RPMI7951 (cell line): Measurements from ENCODE around the gene ZNF581. TPM values are rescaled to one million over a fixed set of nuclear protein-coding genes. Genes with fewer than 3 reads are reported as not detected.

Experiments
- DNase-seq: peaks from one replicate; pipeline ENCODE4 v3.0.0-alpha.2; 2012; ENCODE audit warnings: low read depth
- total RNA-seq: library from RNA; depleted of rRNA; stranded (reverse); fragments of >200 nt; shearing (Covaris generic); gene quantifications from 2 replicates; pipeline ENCODE4 v1.2.3, GENCODE V29; 2014; rRNA removed

The ZNF581 gene, protein sequence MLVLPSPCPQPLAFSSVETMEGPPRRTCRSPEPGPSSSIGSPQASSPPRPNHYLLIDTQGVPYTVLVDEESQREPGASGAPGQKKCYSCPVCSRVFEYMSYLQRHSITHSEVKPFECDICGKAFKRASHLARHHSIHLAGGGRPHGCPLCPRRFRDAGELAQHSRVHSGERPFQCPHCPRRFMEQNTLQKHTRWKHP
- total RNA-seq: 13.5 and 13.7 TPM in 2 replicates

DNA sequence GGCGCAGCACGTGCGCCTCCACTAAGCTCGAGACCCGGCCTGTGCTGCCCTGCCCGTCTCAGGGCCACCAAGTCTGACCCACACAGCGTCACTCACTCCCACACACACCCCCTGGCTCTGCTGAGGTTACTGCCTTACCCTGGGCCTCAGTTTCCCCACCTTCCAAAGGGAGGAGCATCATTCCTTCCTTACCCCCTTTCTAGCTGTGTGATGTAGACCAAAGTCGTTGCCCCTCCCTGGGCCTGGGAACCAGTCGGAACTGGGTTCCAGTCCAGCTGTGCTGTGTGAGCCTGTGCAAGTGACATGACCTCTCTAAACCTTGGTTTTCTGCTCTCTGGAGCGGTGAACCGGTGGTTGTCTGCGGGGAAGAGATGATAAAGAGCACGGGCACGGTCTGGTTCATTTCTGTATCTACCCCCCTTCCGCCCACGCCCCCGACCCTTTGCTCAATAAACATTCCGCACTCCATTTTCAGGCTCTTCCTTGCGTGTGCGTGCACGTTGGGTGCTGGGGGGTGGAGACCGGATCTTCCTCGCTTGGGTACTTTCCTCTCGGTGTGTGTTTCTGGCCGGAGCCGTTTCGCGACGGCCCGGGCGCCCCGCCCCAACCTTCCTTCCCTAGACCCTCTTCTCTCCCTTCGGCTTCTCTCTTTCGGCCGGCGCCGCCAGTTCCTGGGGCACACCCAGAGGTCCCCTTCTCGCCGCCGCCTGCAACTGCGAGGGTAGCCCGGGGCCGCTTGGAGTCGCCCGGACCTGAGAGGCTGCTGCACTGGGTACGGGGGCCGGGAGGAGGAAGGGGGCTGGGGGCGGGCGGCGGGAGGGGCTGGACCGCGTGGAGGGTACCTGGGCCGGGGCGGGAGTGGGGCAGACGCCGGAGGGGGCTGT, at the start of gene ZNF581:
TSS of gene ZNF581 (plus strand) at position 647 of the 884 bp plus-strand sequence. CDS start 923 bp downstream, outside the sequence.
- DNase-seq: peak; percentile 78

GRCh38 chr19:55594996-55595545, 48.4 kb upstream of the ZNF581 start:
- no peak for DNase-seq

GRCh38 chr19:55596304-55596703, 47.1 kb upstream of the ZNF581 start:
- no peak for DNase-seq

DNA sequence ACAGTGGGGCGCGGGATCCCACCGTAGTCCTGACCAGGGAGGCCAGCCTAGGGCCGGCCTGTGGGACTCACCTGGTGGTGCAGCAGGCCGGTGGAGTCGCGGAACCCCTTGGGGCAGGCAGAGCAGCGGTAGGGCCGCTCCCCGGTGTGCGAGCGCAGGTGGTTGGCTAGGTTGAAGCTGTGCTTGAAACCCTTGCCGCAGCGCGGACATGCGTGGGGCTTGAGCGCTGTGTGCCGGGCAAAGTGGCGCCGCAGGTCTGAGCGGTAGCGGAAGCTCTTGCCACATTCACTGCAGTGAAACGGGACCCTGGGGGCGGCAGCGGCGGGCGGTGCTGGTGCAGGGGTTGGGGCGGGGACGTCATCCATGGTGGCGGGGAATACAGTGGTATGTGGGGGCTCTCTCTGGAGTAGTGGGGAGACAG, 45.9 kb upstream of the ZNF581 start:
- no peak for DNase-seq

DNA sequence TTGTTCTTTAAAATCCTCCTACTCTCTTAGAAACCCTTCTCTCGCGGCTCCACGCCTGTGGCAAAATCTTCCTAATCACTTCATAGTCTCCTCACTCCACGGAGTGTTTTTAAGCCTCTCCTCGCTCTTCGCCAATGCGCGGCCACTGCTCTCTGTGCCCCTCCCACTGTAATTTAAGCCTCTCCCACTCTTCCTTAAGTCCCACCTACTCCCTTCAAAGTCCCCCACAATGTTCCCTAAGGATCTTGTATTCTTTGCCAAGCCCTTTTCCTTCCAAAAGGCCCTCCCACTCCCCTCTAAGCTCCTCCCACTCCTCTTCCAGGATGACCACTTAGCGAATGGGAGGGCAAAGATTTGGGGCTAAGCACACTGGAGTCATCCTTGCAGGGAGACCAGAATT, 45.4 kb upstream of the ZNF581 start:
- no peak for DNase-seq

DNA sequence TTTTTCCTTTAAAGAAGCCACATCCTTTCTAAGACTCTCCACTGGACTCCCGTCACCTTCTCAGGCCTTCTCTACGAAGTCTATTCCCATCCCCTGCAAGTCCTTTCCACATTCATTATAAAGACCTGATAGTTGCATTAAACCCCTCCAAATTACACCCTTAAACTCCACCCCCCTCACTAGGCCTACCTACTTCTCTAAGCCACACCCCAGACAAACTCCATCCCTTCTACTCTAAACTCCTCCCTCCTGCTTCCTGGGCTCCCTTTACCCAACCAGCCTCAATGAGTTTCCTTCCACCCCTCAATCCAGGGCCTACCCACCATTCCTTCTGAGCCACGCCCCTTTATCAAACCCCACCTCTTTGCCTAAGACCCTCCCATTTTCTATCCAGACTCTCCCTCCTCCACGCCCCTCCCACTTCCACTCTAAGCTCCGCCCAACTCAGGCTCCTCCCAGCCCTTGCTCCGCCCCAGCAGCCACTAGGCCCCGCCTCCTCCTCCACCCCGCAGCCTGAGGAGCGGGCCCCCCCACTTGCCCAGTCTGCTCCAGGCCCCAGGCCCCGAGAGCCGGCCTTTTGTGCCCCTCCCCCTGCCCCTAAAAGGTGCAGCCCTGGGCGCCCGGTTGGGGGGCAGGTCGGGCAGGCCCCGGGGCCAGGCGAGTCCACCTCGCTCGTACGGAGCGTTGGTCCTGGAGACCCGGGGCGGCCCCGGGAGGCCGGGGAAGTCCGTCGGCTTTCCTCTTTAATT, 44.6 kb upstream of the ZNF581 start:
- DNase-seq: peak; percentile 93

- DNase-seq: peak; percentile 98
Measured at GRCh38 chr19:55599468-55599841, 44.0 kb upstream of the ZNF581 start, which contains the start of gene FIZ1. Gene FIZ1, minus strand, starts transcription at chr19:55599517. Its CDS starts 1,652 bp downstream, at chr19:55597865.

DNA sequence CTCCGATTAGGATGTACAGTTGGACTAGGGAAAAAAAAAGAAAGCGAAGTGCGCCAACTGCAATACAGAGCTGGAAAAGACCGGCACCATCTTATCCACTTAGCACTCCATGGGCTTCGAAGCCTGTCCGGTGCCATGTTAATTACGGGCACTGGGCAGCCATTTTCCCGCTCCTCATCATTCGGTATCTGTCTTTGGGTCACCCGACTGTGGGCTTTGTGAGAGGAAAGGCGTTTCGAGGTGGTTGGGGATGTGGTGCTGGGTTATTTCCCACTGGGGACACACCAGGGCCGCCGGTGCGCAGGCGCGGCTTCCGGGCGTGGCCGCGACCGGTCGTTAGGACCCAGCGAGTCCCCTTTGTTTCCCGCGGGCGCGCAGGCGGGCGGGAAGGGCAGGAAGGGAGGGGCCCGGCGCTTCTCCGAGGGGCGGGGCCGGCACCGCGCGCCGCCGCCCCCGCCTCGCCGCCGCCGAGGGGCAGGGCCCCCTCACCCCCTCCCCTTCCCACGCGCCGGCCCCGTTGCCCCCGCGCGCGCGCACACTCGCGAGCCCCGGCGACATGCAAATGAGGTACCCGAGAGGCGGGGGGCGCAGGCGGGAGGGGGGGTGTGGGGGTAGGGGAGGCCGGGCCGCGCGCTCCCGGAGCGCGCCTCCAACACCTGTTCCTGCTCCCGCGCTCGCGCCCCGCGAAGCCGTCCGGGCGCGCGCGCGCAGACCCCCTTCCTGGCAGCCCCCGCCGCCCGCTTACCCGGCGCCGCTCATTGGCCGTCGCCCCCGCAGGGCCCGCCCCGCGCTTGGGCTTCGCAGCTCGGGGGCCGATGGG, 43.4 kb upstream of the ZNF581 start, which contains the start of gene ZNF524:
TSS of gene ZNF524 (plus strand) at position 447 of the 820 bp plus-strand sequence. CDS start 1,825 bp downstream, outside the sequence.
- DNase-seq: peak; percentile 84

DNA sequence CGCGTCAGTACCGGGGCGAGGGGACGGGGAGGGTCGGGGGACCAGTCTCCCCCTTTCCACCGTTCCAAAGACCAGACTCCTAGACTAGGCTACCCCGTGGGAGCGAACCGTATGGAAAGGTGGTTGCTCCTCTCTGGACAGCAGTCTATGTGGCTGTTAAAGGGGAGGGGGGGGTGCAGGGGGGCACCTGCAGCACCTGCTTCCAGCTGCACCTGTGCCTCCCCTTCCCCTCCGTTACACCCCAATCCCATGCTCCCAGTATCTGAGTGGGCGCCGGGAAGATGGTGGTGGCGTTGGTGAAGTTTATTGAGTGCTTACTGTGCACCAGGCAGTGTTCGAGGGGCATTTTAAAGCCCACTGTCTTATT, 42.8 kb upstream of the ZNF581 start:
- no peak for DNase-seq

GRCh38 chr19:55601084-55601483, 42.4 kb upstream of the ZNF581 start:
- DNase-seq: no peak

- no peak for DNase-seq
Measured at GRCh38 chr19:55602104-55603001, 41.1 kb upstream of the ZNF581 start.

DNA sequence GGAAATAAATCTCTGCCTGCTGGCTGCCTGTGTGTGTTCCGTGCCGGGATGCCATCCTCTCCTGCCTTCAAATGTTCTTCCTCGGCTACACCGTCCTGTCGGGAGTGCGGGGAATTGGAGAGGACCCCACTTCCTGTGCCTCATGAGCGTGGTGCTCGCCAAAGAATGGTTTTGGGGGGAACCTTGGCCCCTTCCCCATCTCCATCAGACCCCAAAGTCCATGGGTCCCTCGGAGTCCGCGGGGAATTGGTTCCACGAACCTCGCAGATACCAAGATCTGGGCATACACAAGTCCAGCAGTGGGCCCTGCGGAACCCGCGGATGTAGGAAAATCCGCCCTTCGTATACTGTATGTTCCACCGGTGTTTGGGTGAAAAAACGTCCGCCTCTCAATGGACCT, 40.3 kb upstream of the ZNF581 start:
- DNase-seq: no peak

DNA sequence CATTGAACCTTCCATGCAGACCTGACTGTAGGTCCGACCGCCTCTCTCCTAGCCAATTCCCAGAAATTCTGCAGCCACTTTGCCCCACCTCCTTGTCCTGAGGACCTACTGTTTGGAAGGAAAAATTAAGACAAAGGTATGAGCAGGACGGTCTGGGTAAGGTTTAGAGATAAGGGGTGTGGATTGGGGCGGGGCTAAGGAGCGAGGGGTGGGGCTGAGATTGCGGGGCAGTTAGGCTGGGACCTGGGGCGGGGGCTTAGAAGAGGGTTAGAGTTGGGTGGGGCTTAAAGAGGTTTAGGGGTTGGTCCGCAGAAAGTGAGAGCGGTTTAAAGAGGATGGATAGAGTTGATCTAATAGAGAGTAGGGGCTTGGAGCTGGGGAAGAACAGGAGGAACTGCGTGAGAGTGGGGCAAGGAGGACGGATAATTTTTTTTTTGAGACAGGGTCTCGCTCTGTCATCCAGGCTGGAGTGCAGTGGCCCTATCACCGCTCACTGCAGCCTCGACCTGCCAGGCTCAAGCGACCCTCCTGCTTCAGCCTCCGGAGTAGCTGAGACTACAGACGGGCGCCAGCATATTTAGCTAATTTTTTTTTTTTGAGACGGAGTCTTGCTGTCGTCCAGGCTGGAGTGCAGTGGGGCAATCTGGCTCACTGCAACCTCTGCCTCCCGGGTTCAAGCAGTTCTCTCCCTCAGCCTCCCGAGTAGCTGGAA, 39.7 kb upstream of the ZNF581 start:
- DNase-seq: no peak

DNA sequence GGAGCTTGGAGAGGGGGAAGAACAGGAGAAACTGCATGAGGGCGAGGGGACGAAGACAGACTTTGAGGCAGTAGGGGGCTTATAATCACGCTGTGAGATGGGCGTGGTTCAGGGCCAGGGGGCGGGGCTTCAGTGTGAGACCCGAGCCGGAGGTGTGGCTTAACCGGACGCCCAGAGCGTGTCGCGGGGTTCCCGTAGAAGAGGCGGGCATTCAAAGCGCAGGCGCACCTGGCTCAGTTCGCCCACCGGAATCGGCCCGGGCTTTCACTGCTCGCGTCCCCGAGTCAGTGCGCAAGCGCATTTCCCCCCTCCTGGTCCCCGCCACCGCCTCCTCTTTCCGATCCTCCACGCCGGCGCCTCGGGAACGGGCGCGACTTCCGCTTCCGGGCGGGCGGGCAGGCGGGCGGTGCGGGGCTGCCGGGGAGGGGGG, 38.2 kb upstream of the ZNF581 start:
- peak; percentile 95 for DNase-seq

GRCh38 chr19:55605637-55606470, 37.6 kb upstream of the ZNF581 start, which contains the start of gene ZNF865:
Gene ZNF865, plus strand, starts transcription at chr19:55605647. Its CDS starts 7,972 bp downstream, at chr19:55613619.
- peak; percentile 84 for DNase-seq

DNA sequence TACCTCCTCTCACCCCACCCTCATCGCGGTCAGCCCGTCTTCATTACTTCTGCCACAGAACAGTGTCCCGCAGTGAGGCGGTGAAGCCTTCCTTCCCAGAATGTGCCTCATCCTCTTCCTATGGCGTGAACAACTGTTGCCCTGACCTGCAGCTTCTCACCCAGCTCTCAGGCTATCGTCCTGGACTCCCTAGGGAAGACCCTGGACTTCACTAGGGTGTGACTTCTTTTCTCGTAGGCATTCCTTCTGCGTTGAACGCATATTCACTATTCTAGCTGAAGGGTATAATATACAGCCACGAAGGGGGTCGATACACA, 37.0 kb upstream of the ZNF581 start:
- no peak for DNase-seq

GRCh38 chr19:55606817-55607216, 36.6 kb upstream of the ZNF581 start:
- no peak for DNase-seq

DNA sequence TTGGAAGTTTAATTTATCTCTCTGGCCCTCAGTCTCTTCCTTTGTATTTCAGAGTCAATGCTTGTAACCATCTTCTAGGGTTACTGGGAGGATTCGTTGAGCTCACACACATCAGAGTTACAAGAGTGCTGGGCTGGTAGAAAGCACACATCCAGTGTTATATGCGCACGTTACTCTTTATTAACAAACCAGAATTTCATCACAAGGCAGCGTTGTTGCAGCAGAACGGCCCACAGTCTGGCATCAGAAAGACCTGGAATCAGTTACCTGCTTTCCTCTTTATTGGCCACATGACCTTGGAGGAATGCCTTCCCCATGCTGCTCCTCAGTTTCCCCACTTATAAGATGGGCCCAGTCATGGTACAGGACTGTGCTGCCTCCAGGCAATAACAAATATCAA, 34.1 kb upstream of the ZNF581 start:
- DNase-seq: no peak
